Stimulated activated CD4-positive, alpha-beta T cell treated with anti-CD3 and anti-CD28 coated beads, Interleukin-2, amount 100 ng/mL, for 48 hours (primary cell): Measurements from ENCODE around the gene HK2.
A peak's percentile ranks its signal among the peaks of the same experiment; 100 is the strongest.

Source experiments
- DNase-seq, 2 donors: peaks; one replicate each; pipeline ENCODE4 v3.0.0-alpha.2; 2020

The HK2 gene

DNA sequence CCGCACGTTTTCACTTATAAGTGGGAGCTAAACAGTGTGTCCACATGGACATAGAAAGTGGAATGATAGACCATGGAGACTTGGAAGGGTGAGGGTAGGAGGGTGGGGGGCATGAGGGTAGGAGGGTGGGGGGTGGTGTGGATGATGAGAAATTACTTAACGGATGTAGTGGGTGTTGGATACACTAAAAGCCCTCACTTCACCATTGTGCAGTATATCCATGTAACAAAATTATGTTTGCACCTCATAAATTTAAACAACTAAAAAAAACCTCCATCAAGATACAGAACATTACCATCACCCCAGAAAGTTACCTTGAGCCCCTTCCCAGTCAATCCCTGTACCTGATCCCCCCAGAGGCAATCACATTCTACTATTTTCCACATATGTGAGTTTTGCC, 26.2 kb downstream of the HK2 start:
- DNase-seq: no peak

DNA sequence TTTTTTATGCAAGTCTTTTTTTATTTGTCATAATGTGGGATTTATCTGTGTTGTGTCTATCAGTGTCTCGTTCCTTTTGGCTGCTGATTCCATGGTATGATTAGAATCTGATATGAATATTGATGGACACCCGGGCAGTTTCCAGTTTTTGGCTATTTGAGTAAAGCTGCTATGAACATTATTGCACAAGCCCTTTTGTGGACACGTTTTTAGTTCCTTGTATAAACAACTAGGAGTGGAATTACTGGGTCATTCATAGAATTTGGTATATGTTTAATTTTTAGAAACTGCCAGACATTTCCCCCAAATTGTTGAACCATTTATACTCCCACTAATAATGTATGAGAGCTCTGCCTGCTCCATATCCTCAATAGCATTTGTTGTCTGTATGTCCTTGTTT, 26.6 kb downstream of the HK2 start:
- no peak for DNase-seq

DNA sequence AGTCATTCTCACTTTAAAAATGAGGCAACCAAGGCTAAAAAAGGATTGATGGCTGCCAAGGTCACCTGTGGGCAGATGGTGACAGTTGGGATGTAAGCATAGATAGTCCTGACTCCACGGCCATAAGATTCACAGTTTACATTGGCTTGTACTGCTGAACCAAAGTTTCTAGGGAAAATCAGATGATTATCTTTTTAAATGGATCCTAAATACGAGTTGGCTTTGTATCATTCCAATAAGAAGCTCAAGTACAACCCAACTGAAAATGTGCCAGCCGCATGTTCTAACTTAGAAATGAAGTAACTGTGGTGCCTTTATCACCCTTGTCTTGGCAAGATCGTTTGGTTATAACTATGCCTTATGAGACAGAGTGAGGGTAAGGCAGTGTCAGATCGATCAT, 27.6 kb downstream of the HK2 start:
- DNase-seq: no peak

DNA sequence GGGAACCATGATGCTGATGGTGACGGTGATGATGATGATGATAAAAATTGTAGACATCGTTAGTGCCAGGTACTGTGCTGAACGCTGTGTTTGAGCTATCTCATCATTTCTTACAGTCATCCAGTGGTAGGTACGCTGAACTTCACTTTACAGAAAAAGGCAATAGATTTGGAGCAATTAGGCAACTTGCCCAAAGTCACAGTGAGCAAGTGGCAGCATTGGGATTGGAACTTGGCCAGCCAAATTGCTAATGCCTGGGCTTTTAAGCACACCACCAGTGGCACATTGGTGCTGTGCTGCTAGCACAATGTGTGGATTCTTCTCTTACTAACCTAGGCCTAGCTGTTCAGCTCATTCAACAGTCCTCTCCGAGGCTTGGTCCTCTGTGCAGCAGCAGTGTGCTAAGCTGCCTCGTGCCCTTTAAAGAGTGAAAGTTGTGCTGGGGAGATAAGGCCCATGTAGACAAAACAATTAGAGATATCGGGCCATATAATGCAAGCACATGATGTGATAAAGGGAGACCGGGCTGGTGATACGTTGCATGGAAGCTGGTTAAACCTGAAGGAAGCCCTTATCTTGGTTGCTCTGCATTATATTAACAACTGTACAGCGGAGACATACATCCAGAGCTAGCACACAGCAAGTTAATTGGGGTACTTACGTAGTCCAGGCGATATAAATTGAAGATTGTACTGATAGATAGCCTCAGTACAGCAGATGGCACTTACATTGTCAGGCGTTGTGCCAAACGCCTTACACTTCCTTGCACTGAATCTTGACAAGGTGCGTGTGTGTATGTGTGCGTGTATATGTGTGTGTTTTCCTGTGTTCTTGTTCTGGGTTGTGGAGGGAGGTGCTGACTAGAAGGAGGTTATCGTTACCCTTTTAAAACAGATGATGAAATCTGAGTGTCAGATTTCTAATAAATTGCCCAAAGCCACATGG, 28.4 kb downstream of the HK2 start:
- DNase-seq: no peak

DNA sequence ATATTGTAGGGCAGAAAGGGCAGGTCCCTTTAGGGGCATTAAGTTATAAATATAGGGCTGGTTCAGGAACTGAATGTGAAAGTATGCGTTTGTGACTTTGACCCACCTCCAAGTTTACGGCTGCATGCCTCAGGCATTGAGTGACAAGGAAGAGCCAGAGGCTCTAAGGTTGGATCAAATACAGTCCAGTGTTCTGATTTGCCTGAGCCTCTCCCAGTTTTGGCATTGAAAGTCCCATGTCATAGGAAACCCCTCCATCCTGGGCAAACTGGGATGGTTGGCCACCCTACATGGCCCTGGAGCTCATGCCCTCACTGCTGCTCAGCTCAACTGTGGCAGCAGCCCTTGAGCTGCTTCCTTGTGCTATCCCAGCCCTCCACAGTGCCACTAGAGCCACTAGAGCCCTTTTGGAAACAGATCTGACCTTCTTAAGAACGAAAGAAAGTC, 29.9 kb downstream of the HK2 start:
- no peak for DNase-seq

DNA sequence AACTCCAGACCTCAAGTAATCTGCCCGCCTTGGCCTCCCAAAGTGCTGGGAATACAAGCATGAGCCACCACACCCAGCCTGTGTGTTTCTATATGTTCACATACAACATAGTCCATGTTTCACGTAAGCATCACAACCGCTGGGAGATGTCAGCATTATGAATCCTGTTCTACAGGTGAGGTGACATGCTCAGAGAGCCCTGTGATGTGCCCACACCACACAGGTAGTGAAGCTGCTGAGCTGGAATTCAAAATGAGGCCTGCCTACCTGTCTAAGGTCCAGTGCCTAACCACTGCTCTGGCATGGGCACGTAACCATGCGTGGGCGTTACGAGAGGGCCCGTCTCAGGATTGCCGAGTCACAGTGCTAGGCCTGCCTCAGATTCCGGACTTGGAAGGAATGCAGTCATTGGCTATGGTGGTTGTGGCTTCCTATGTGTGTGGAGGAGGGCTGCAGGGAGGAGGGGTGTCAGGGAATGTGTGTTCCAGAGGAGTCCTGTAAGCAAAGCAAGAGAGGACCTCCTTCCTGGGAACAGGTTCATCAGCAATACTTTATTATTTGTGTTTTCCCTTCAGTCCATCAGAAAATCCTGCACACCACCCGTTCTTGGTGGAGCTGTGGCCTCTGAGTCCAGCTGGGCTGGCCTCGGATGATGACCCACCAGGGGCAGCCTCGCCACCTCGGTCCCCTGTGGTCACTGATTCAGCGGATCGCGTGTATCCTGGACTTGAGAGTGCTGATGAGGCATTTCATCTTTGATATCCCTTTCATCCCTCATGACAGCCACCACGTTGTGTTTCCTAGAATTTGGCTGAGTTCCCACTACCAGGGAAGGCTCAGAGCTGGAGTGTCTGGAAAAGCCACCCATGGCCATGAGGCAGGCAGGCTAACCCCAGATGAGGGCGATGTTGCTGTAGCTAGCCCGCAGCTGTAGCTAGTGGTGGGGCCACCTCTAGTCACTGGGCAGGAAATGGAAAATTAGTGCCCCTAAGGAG, 31.1 kb downstream of the HK2 start:
- no peak for DNase-seq

DNA sequence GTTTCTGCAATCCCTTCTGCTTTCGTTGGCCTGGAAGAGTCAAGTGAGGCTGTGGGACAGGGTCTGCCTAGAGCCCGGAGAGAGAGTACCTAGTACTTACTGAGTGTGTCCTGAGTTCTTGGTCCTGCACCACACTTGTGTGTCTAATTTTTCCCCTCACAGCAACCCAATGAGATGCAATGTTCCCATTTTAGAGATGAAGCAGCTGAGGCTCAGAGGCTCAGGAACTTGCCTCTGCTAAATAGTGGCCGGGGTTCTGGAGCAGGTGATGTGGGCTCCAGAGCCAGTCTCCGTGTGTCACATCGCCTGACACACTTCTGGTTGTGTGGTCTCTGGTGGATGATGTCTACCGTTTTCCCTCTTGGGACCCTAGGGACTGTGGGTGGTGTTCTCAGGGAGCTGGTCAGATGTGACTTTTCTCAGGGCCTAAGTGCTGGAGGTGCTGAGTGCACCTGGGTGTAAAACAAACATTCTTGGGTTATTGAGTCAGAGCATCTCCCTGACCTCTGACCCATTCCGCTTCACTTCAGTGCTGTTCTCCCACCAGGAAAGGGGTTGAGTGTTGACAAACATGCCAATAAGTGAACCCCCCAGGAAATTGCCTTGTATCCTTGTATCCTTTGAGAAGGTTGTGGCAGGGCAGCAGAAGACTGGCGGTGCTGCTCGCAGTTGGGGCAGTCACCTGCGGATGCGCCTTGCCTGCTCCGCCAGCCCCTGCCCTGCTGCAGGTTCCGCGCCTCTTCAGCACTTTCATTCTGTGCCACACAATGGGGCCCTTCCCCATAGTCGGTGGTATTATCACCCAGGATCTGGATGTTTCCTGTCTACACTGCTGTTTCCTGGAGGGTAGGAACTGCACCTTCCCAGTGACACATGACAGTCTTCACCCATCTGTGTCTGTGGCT, 32.1 kb downstream of the HK2 start:
- DNase-seq: no peak

DNA sequence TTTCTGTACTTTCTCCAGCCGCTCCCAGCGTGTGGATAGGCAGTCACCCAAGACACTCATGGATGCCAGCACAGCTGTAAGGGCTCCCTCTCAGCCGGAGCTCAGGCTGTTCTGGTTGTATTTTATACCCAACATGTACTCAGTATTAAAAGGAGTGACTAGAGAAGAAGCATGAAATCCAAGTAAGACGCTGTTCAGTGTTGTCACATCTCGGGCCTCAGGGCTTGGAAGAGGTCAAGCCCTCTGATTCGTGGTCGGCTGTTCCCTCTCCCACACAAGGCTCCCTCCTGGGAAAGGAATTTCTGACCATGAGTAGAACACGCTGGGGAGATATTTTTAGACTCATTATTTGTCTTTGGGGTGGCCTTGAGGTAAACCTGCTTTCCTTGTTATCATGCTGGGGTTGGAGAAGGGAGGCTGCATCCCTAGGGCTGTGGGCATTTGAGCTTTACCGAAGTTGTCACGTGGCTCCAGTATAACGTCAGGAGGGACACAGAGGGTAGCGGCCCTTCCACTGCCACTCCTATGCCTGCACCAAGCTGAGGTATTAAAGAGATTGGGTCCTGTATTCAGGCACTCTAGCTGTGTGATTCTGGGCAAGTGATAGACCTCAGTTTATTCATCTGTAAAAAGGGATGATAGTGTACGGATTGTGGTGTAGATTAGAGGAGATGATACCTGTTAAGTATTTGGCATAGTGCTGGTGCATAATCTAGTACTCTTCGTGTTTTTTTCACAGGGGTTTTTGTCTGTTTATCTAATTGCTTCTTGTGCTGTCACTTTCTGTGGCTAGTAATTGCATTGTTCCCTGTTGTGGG, 34.1 kb downstream of the HK2 start:
- DNase-seq: no peak

DNA sequence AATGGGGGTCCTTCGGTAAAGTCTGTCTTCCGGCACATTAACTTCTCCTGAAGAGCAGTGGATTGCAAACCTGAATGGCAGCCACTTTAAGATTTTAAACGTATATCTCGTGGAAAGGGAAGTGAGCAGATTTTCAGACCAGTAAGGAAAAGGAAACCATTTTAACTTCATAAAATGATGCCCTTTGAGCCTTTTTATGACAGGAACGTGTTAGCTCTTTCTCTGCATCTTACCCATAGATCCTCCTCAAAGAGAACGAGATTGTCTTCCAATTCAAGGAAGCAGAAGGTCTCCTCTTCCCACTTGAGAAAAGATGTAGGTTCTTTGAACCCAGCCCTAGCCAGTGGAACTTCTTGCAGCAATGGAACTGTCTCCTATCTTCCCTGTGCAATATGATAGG, 35.6 kb downstream of the HK2 start:
- DNase-seq: no peak

DNA sequence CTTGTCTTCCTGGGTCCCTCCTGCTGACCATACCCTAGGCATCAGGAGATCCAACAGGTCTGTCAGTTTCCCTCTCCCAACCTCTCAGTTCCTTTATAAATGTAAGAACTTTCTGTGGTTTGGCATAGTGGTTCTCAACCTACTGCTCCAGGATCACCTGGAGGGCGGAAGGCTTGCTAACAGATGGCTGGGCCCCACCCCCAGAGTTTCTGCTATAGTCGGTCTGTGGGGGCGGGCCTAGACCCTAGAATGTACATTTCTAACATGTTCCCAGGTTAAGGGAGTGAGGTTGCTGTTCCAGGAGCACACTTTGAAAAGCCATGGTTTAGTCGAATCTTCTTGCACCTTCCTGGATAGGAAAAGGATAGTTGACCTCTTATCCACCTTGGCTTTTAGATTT, 37.0 kb downstream of the HK2 start:
- DNase-seq: no peak

DNA sequence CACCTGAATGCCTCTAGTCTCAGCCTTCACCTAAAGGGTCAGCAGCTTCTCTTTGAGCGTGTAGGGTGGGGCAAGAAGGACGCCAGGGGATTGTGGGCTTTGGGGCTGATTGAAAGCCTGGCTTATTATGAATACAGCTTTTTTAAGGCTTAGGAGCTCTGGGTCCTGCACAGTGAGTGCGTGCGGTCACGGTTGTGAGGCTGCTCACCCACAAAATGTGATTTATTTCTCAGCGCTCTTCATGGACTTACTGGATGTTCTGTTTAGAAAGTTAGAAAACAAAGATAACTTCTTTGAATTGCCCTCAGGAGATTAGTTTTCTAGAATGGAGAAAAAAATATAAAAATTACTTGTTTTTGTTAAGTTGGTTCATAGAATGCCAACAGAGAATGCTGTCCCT, 37.5 kb downstream of the HK2 start:
- DNase-seq: no peak

DNA sequence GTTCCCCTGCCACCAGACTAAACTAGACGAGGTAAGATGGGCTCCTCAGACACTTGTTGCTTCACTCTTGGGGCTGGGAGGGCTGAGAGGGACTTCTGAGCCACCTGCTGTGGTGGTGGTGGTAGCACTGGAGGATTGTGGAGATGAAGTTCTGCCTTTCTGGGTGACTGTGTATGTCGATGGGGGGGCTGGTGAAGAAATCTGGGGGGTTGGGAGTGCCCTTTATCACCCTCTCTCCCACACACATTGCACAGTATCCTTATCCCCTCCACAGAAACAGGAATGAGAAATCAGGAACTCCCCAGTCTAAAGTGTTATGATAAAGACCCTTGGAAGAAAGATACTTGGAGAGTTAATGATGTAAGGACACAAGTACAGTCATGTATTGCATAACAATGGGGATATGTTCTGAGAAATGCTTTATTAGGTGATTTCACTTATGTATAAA, 38.5 kb downstream of the HK2 start:
- DNase-seq: no peak

DNA sequence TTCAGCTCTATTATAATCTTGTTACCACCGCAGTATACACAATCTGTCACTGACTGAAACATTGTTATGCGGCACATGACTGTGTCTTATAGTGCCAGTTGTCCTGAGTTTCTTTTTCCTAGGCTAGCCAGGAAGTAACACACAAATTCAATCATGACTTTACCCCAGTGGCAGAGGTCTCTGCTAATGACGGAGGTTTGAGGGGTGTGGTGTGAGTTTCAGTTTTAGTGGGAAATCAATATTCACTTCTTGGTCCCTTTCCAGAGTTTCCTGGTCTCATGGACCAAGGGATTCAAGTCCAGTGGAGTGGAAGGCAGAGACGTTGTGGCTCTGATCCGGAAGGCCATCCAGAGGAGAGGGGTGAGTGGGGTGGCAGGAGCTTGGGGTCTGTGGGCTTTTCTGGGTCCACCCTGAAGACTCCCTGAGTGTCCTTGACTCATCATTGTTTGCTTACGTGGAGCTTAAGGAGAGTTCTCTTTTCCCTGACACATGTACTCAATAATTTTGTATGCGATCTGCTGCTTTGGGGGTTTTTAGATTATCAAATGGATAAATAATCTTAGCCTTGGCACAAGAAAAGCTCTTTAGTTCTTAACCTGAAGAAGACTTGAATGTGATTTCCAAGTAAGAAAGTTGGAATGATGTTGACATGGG, 39.2 kb downstream of the HK2 start:
- DNase-seq: no peak

DNA sequence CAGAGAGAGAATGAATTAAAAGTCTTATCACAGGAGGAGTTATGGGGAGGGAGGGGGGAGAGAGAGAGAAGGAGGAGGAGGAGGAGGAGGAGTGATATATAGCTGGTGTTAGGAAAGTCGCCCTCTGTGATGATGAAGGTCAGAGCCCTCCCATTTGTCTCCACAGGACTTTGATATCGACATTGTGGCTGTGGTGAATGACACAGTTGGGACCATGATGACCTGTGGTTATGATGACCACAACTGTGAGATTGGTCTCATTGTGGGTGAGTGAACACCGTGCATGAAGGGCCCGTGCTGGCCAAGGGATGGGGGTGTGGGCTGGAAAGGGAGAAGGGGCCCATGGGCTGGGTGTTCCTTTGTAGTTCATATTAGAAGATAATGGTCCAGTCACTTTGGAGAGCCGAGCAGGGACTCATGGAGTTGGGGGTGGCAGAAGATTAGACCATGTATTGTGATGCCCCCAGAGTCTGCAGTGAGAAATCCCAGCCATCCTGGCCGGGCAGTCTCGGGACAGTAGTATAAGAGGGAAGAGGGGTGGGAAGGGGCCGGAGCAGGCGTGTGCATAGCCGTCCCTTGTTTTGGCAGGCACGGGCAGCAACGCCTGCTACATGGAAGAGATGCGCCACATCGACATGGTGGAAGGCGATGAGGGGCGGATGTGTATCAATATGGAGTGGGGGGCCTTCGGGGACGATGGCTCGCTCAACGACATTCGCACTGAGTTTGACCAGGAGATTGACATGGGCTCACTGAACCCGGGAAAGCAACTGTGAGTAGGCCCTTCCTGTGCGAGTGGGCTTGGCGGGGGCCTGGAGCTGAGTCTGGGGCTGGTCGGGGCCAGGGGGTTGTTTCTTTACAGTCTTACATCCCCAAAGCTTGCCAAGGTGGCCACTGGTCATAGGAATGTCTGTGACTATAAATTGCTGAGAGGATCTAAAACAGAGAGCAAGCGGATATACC, 40.0 kb downstream of the HK2 start:
- no peak for DNase-seq

DNA sequence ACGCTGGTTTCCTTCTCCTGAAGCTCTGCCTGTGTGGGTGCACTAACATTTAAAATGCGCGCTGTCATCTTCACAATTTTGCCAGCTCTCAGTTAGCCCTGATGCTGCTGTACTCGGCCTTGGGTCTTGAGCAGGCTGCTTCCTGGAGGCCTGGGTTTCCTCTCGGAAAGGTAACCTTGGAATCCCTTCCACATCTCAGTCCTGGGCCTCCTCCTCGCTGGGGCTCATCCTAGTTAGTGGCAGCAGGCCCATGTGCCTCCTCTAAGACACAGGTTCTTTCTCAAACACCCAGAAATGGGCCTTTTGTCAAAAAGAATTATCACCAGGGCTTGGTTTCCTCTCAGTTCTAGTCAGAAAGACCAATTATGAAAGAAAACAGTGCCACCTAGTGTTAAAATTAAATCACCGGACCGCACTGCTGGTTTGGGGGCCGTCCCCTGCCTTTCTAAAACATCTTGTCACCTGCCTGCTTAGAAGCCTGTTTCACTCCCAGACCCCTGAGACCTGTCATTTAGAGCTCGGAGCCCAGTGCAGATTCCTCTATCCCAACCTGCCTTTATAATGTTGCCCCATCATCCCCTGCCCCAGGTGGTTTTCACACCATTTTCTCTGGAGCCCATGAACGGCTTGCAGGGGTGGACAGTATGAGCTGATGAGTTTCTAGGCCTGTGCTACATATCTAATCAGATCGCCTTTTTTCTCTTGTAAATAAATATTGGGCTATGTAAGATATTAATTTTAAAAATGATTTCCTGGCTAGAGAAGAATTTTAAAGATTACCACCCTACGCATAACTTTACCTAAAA, 42.4 kb downstream of the HK2 start:
- DNase-seq: peak; percentile 16 to 19

DNA sequence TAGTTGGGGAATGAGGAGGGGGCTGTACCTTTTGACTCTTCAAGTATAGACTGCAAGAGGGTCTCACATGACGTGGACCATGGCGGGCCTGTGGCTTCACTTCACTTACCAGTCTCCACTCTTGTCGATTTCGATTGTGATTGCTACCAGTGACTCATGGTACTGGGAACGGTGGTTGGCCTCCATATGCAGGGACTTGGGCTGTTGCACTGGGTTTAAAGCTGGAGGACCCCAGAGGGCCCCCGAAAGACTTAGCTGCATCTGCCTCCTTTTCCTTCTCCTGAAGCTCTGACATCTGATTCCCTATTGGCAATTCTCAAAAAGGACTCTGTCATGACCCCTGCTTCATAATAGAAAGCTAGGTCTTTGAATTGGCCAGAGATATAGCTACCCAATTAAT, 43.4 kb downstream of the HK2 start:
- no peak for DNase-seq

DNA sequence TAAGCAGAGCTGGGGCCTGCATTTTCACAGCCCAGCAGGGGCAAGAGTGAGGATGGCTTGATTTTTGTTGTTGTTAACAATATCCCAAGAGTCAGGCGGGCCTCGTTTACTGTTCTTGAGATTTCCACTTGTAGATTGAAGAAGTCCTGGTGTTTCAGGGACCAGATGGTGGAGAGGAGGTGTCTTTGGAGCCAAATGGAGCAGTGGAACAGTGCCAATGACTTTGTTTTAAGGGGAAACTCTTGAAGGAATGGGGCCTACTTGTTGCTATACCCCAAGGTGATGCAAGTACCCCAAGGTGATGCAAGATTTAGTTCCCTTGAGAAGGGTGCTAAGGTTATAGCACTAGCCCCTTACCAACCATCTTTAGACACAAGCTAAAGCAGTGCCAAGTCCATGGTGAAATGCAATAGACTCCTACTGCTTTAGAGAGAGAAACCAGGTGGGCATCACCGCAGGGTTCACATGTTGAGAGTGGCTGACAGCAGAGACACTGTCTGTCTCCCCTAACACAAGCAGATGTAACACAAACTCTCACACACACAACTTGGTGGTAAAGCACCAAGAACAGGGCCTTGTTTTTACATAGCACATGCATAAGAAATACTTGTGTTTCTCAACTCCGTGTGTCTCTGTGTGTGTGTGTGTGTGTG, 44.0 kb downstream of the HK2 start:
- DNase-seq: no peak

DNA sequence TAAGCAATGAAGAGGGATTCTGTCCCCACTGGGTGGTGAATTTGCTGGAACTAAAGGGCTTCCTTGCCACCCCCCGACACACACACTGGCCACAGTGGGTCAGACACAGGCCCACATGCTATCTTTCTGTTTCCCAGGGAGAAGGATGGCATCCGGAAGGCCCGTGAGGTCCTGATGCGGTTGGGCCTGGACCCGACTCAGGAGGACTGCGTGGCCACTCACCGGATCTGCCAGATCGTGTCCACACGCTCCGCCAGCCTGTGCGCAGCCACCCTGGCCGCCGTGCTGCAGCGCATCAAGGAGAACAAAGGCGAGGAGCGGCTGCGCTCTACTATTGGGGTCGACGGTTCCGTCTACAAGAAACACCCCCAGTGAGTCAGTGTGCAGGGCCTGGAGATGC, 44.6 kb downstream of the HK2 start:
- DNase-seq: no peak
